ENCODE measurements around the gene CEACAM18.

The CEACAM18 gene

DNA sequence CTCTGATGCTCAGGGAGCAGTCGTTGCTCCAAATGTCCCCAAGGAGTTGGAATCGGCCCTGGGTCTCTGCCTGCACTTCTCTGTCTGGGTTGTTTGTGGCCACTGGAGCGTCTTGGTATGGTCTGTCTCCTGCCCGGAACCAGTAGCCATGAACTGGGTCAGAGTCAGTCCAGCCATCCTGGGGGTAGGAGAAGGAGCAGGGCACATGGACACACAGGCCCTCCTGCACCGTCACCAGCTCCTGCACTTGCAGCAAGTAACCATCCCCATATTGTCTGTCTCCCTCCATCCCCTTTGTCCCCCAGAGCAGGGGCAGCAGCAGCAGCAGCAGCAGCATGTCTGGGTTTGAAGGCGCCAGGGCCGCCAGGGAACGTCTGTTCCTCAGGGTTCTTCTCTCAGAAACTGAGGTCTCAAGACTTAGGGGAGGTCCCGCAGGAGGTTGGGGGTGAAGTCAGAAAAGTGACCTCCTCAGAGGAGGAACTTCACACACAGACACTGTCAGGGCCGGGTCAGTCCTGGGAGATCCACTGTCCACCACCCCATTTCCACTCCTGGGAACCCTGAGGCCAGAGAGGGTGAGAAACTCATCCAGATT, 20.2 kb upstream of the CEACAM18 start, which contains the start of gene SIGLEC8:
SIGLEC8 (minus strand) TSS at position 404 of the 595 bp plus-strand sequence; CDS start at position 337, 67 bp downstream.
- TF ChIP-seq, protein P1, sequence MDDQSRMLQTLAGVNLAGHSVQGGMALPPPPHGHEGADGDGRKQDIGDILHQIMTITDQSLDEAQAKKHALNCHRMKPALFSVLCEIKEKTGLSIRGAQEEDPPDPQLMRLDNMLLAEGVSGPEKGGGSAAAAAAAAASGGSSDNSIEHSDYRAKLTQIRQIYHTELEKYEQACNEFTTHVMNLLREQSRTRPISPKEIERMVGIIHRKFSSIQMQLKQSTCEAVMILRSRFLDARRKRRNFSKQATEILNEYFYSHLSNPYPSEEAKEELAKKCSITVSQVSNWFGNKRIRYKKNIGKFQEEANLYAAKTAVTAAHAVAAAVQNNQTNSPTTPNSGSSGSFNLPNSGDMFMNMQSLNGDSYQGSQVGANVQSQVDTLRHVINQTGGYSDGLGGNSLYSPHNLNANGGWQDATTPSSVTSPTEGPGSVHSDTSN (CRISPR knock-in tag; IDR thresholded peaks at IDR 0.05), result no peak
- no peak for TF ChIP-seq ZNF776 (tag by site-specific recombination; IDR thresholded peaks at IDR 0.05; ENCODE audit: borderline replicate concordance)
- TF ChIP-seq ZXDB (tag by site-specific recombination; IDR thresholded peaks at IDR 0.05), result no peak
- TF ChIP-seq ZSCAN18 (tag by site-specific recombination; IDR thresholded peaks at IDR 0.05), result no peak
- TF ChIP-seq ZNF140 (tag by site-specific recombination; IDR thresholded peaks at IDR 0.05), result no peak
- no peak for TF ChIP-seq ZBTB7A (tag by site-specific recombination; IDR thresholded peaks at IDR 0.05; ENCODE audit: low read depth)
- TF ChIP-seq BCL11B (tag by site-specific recombination; IDR thresholded peaks at IDR 0.05; ENCODE audit: low read depth), result no peak
- TF ChIP-seq, protein P2, sequence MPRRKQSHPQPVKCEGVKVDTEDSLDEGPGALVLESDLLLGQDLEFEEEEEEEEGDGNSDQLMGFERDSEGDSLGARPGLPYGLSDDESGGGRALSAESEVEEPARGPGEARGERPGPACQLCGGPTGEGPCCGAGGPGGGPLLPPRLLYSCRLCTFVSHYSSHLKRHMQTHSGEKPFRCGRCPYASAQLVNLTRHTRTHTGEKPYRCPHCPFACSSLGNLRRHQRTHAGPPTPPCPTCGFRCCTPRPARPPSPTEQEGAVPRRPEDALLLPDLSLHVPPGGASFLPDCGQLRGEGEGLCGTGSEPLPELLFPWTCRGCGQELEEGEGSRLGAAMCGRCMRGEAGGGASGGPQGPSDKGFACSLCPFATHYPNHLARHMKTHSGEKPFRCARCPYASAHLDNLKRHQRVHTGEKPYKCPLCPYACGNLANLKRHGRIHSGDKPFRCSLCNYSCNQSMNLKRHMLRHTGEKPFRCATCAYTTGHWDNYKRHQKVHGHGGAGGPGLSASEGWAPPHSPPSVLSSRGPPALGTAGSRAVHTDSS (tag by site-specific recombination; IDR thresholded peaks at IDR 0.05), result no peak
- no peak for TF ChIP-seq ZBTB48 (tag by site-specific recombination; IDR thresholded peaks at IDR 0.05)
- no peak for TF ChIP-seq ZNF596 (tag by site-specific recombination; IDR thresholded peaks at IDR 0.05)
- ChIA-PET CTCF (interaction anchor here (0.9 kb wide), 1 partner anchor 15 kb away, joined by 4 read pairs; no protein-coding TSS in a partner anchor), POLR2A (no interaction called here)
- no peak within 1 kb of the TSS for H3K4me3 ChIP-seq (ENCODE audit: low read depth, low read length)
- H3K27ac ChIP-seq (ENCODE audit: extremely low read depth, low read depth, low read length), result no peak within 1 kb of the TSS
- H3K4me1 ChIP-seq (ENCODE audit: control insufficient read depth, insufficient read depth, low read length), result no peaks in the 10 kb centered on the region
- H3K36me3 ChIP-seq (ENCODE audit: control insufficient read depth in 2 of 2, insufficient read depth in 1 of 2, low read length in 2 of 2), result no peaks in the 10 kb centered on the region
- H3K9me3 ChIP-seq (ENCODE audit: control insufficient read depth, insufficient read depth, low read depth, low read length), result no peaks in the 10 kb centered on the region

DNA sequence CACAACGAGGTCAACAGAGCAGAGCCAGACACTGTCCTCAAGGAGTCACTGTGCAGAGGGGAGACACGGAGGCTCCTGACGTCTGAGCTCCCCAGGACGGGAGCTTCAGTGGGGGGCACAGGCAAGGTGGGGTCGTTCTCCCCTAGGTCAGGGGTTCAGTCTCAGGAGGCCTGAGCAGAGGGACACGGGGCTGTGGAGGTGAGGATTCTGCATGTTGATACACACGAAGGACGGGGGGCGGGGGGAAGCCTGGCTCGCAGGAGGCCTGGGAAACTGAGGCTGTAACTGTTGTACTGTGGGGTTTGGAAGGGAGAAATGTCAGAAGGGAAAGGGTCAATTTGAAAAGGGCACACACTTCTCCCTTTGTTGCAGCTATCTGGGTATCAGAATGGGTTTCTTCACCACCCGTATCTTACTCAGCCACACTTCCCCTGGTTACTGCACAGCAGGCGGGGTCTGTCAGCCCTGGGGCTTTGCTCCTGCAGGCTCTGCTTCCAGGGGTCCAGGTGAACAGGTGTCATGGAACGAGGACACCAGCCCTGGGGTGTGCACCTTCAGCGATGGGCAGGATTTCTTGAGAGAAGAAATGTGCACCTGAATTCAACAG, 19.3 kb upstream of the CEACAM18 start:
- TF ChIP-seq ZNF391 (tag by site-specific recombination; IDR thresholded peaks at IDR 0.05; ENCODE audit: borderline replicate concordance, low read depth), result no peak
- TF ChIP-seq ZNF677 (tag by site-specific recombination; IDR thresholded peaks at IDR 0.05), result no peak
- TF ChIP-seq ZFP41 (tag by site-specific recombination; IDR thresholded peaks at IDR 0.05; ENCODE audit: borderline replicate concordance), result no peak
- no peak for TF ChIP-seq PRDM4 (tag by site-specific recombination; IDR thresholded peaks at IDR 0.05)
- TF ChIP-seq ZNF777 (tag by site-specific recombination; IDR thresholded peaks at IDR 0.05; ENCODE audit: borderline replicate concordance), result no peak
- no peak for TF ChIP-seq ZNF544 (tag by site-specific recombination; IDR thresholded peaks at IDR 0.05)
- TF ChIP-seq ZBTB10 (tag by site-specific recombination; IDR thresholded peaks at IDR 0.05), result no peak
- TF ChIP-seq ZNF561 (tag by site-specific recombination; IDR thresholded peaks at IDR 0.05; ENCODE audit: borderline replicate concordance), result no peak
- TF ChIP-seq ZSCAN18 (tag by site-specific recombination; IDR thresholded peaks at IDR 0.05), result no peak
- ChIA-PET CTCF (interaction anchor here (0.7 to 0.9 kb wide), 2 partner anchors 14 to 20 kb away, joined by 3 to 4 read pairs; no protein-coding TSS in a partner anchor), POLR2A (no interaction called here)
- no peaks in the 10 kb centered on the region for H3K9me3 ChIP-seq (ENCODE audit: control insufficient read depth, insufficient read depth, low read depth, low read length)
- no peaks in the 10 kb centered on the region for H3K4me1 ChIP-seq (ENCODE audit: control insufficient read depth, insufficient read depth, low read length)
- no peak overlapping the region for H3K4me3 ChIP-seq (ENCODE audit: low read depth, low read length)
- H3K36me3 ChIP-seq (ENCODE audit: control insufficient read depth in 2 of 2, insufficient read depth in 1 of 2, low read length in 2 of 2), result no peaks in the 10 kb centered on the region
- no peak overlapping the region for H3K27ac ChIP-seq (ENCODE audit: extremely low read depth, low read depth, low read length)
